Measurements from ENCODE around the gene KCNH8. TPM values are rescaled to one million over a fixed set of nuclear protein-coding genes. Genes with fewer than 3 reads are reported as not detected.

Gene KCNH8
- total and polyA plus RNA-seq, 2 of the 4 experiments (the other 2 are of a cell fraction) = not detected

GRCh38 chr3:19436746-19437145, 288.4 kb downstream of the KCNH8 start:
- ATAC-seq (ENCODE audit: low read depth) (no peak), DNase-seq (no peak)
- Histone ChIP-seq H3K4ac (ENCODE audit: low read depth, low read length) (no peak overlapping the region), H3K4me2 (ENCODE audit: low read depth, low read length) (no peak overlapping the region), H2BK120ac (ENCODE audit: low read depth, low read length) (no peak overlapping the region), H3K79me1 (ENCODE audit: low read depth in 1 of 2, low read length in 2 of 2) (no peaks in the 10 kb centered on the region), H3K9me3 (ENCODE audit: control insufficient read depth, insufficient read depth, low read length) (peaks cover 7% of the 10 kb centered on the region), H3K4me1 (ENCODE audit: control insufficient read depth, insufficient read depth, low read length) (no peaks in the 10 kb centered on the region), H2AK9ac (replicated peaks; ENCODE audit: low read depth, low read length, poor library complexity) (no peak overlapping the region), H4K5ac (ENCODE audit: low read depth, low read length) (no peak overlapping the region), H4K20me1 (ENCODE audit: insufficient read depth, low read length) (no peaks in the 10 kb centered on the region), H2AK5ac (ENCODE audit: low read depth, low read length) (no peak overlapping the region), H3K4me3 (ENCODE audit: insufficient read depth, low read depth, low read length) (no peak overlapping the region), H3K27me3 (ENCODE audit: control insufficient read depth, insufficient read depth, low read length) (no peaks in the 10 kb centered on the region), H3K14ac (replicated peaks; ENCODE audit: low read depth, low read length) (no peak overlapping the region), H3K56ac (ENCODE audit: extremely low read depth, insufficient read depth, low read length) (no peak overlapping the region), H3K23ac (ENCODE audit: low read depth, low read length) (no peak overlapping the region), H2BK15ac (ENCODE audit: low read depth, low read length) (no peak overlapping the region), H2BK20ac (ENCODE audit: low read depth, low read length) (no peak overlapping the region), H2AFZ (replicated peaks; ENCODE audit: low read length, poor library complexity) (no peak overlapping the region), H3K9ac (ENCODE audit: low read depth, low read length) (no peak overlapping the region), H4K8ac (ENCODE audit: low read depth in 2 of 2, low read length in 2 of 2) (no peak overlapping the region), H2BK5ac (ENCODE audit: low read depth, low read length, poor library complexity, severe bottlenecking) (no peak overlapping the region), H3K27ac (ENCODE audit: insufficient read depth, low read length) (no peak overlapping the region), H3K18ac (ENCODE audit: low read depth, low read length) (no peak overlapping the region), H3K9me1 (ENCODE audit: insufficient read depth, low read length) (no peaks in the 10 kb centered on the region), H3K36me3 (ENCODE audit: control insufficient read depth, insufficient read depth, low read length) (no peaks in the 10 kb centered on the region), H4K91ac (ENCODE audit: insufficient read depth, low read depth, low read length) (no peak overlapping the region)
- POLR2A ChIA-PET (ENCODE audit: unreplicated experiment) = no interaction called here
- WGBS, 2 experiments (ENCODE audit: extremely low coverage in 2 of 2, insufficient read length in 1 of 2) = no CpG with 5 or more reads among the region's 1 CpG
- dilution Hi-C loops (cut with HindIII; ENCODE audit: low sequenced_read_pairs, unreplicated experiment) (no loop called here), in situ Hi-C loops (cut with MboI; ENCODE audit: low sequenced_read_pairs) (no loop called here), intact Hi-C loops (cut with micrococcal nuclease) (no loop called here)
- TF ChIP-seq NFE2L2 (IDR thresholded peaks at IDR 0.05; ENCODE audit: low read depth, low read length) (no peak), RCOR1 (IDR thresholded peaks at IDR 0.05; ENCODE audit: insufficient replicate concordance, low read length) (no peak), SMC3 (IDR thresholded peaks at IDR 0.05; ENCODE audit: low read depth, low read length) (no peak), CEBPB (IDR thresholded peaks at IDR 0.05; ENCODE audit: low read depth, low read length) (no peak), USF2 (IDR thresholded peaks at IDR 0.05; ENCODE audit: low read depth, low read length) (no peak), FOS (IDR thresholded peaks at IDR 0.05; ENCODE audit: low read depth, low read length) (no peak), CTCF (conservative IDR thresholded peaks at IDR 0.05; ENCODE audit: low read depth, low read length) (no peak), MAZ (IDR thresholded peaks at IDR 0.05; ENCODE audit: borderline replicate concordance, low read depth, low read length) (no peak), MAFK (IDR thresholded peaks at IDR 0.05; ENCODE audit: low read depth, low read length) (no peak), BHLHE40 (IDR thresholded peaks at IDR 0.05; ENCODE audit: low read depth, low read length) (no peak), MXI1 (IDR thresholded peaks at IDR 0.05; ENCODE audit: borderline replicate concordance, low read depth, low read length) (no peak), CHD1 (IDR thresholded peaks at IDR 0.05; ENCODE audit: low read depth, low read length) (no peak), RAD21 (IDR thresholded peaks at IDR 0.05; ENCODE audit: low read length) (no peak), RFX5 (IDR thresholded peaks at IDR 0.05; ENCODE audit: low read depth, low read length) (no peak)
- BruUV-seq (replicated peaks) = no TSS peak
- CTCF ChIA-PET = no interaction called here
